Neural cell (in vitro differentiated cells): ENCODE measurements around the gene STARD10. TPM values are rescaled to one million over a fixed set of nuclear protein-coding genes. Genes with fewer than 3 reads are reported as not detected.

ENCODE experiments used
- H2AFZ ChIP-seq: fragments of 200-600, 300-800 bp; sonication (generic), shearing (Covaris generic); 2 replicates; pipeline ENCODE4 v1.6.0; 2014; ENCODE audit warnings: low read depth, mild to moderate bottlenecking, antibody characterized with exemption, low read length, moderate library complexity
- H3F3A ChIP-seq: fragments of 200-600 bp; shearing (Covaris generic); 2 replicates; pipeline ENCODE4 v1.6.1; 2016; ENCODE audit warnings: mild to moderate bottlenecking, moderate library complexity, mixed read lengths, antibody characterized with exemption, low read length; ENCODE audit not compliant: insufficient read depth, poor library complexity, severe bottlenecking
- H3K27ac ChIP-seq: fragments of 200-600, 300-800 bp; sonication (generic), shearing (Covaris generic); 2 replicates; pipeline ENCODE4 v1.5.1; 2014; ENCODE audit warnings: mild to moderate bottlenecking, low read length, moderate library complexity
- H3K27me3 ChIP-seq: fragments of 300-800, 200-600 bp; sonication (generic), shearing (Covaris generic); 2 replicates; pipeline ENCODE4 v1.6.0; 2014; ENCODE audit warnings: mild to moderate bottlenecking, low read depth, low read length, moderate library complexity; ENCODE audit not compliant: insufficient read depth
- H3K36me3 ChIP-seq: fragments of 300-800, 200-600 bp; sonication (generic), shearing (Covaris generic); 2 replicates; pipeline ENCODE4 v1.5.1; 2014; ENCODE audit warnings: mild to moderate bottlenecking, antibody characterized with exemption, low read length, moderate library complexity; ENCODE audit not compliant: insufficient read depth
- H3K4me2 ChIP-seq: fragments of 300-800, 200-600 bp; sonication (generic), shearing (Covaris generic); 2 replicates; pipeline ENCODE4 v1.6.0; 2014; ENCODE audit warnings: mild to moderate bottlenecking, low read length
- H3K4me3 ChIP-seq: fragments of 300-800, 200-600 bp; sonication (generic), shearing (Covaris generic); 2 replicates; pipeline ENCODE4 v1.5.1; 2014; ENCODE audit warnings: mild to moderate bottlenecking, low read length, moderate library complexity
- H3K79me2 ChIP-seq: fragments of 200-600 bp; shearing (Covaris generic); replicated peaks from 2 replicates; pipeline ENCODE4 v1.6.0; 2014; ENCODE audit warnings: mild to moderate bottlenecking, low read length, moderate library complexity; ENCODE audit not compliant: insufficient read depth
- H3K9ac ChIP-seq: fragments of 300-800, 200-600 bp; sonication (generic), shearing (Covaris generic); 2 replicates; pipeline ENCODE4 v1.6.1; 2016; ENCODE audit warnings: mild to moderate bottlenecking, low read length, mixed read lengths
- H3K9me2 ChIP-seq: fragments of 200-600 bp; shearing (Covaris generic); 2 replicates; pipeline ENCODE4 v1.6.1; 2016; ENCODE audit warnings: mild to moderate bottlenecking, low read length, mixed read lengths; ENCODE audit not compliant: insufficient read depth
- H3K9me3 ChIP-seq: fragments of 200-600, 300-800 bp; sonication (generic), shearing (Covaris generic); 2 replicates; pipeline ENCODE4 v1.6.1; 2016; ENCODE audit warnings: mild to moderate bottlenecking, mixed run types, low read length, moderate library complexity, mixed read lengths
- H4K20me1 ChIP-seq: fragments of 200-600 bp; shearing (Covaris generic); 2 replicates; pipeline ENCODE4 v1.6.1; 2016; ENCODE audit warnings: mild to moderate bottlenecking, mixed run types; ENCODE audit not compliant: insufficient read depth
- EP300 ChIP-seq: fragments of 450-650 bp; conservative IDR thresholded peaks from 2 replicates; pipeline ENCODE4 v1.6.1; 2014; ENCODE audit warnings: antibody characterized with exemption, mild to moderate bottlenecking, moderate library complexity; ENCODE audit not compliant: poor library complexity, severe bottlenecking
- EZH2 ChIP-seq: fragments of 200-600, 300-800 bp; shearing (Covaris generic), sonication (generic); IDR thresholded peaks from 2 replicates; pipeline ENCODE4 v1.6.1; 2014; ENCODE audit warnings: antibody characterized with exemption, low read length, borderline replicate concordance, mild to moderate bottlenecking; ENCODE audit not compliant: insufficient read depth, poor library complexity, severe bottlenecking
- MXI1 ChIP-seq: fragments of 450-650 bp; conservative IDR thresholded peaks from 2 replicates; pipeline ENCODE4 v1.6.1; 2014; ENCODE audit warnings: antibody characterized with exemption, mild to moderate bottlenecking; ENCODE audit not compliant: poor library complexity, severe bottlenecking
- POLR2AphosphoS5 ChIP-seq: IDR thresholded peaks from 2 replicates; pipeline ENCODE4 v1.6.1; 2012
- RAD21 ChIP-seq: fragments of 450-650 bp; conservative IDR thresholded peaks from 2 replicates; pipeline ENCODE4 v1.6.1; 2014; ENCODE audit warnings: antibody characterized with exemption, mild to moderate bottlenecking, moderate library complexity
- SMC3 ChIP-seq: fragments of 450-650 bp; conservative IDR thresholded peaks from 2 replicates; pipeline ENCODE4 v1.6.1; 2014; ENCODE audit warnings: antibody characterized with exemption, mild to moderate bottlenecking, moderate library complexity; ENCODE audit not compliant: poor library complexity
- TAF1 ChIP-seq: IDR thresholded peaks from 2 replicates; pipeline ENCODE4 v1.6.1; 2012; ENCODE audit warnings: low read depth
- polyA plus RNA-seq: library from polyadenylated mRNA; depleted of rRNA; stranded (reverse); fragments of >200 nt; gene quantifications from 2 replicates; pipeline ENCODE4 v1.2.3, GENCODE V29; 2014
- TF ChIP-seq, protein P1 (sequence below): IDR thresholded peaks from 2 replicates; pipeline ENCODE4 v1.6.1; 2012; ENCODE audit warnings: borderline replicate concordance
- TF ChIP-seq, protein P2 (sequence below): fragments of 450-650 bp; IDR thresholded peaks from 2 replicates; pipeline ENCODE4 v1.5.1; 2014; ENCODE audit warnings: antibody characterized with exemption, mild to moderate bottlenecking, moderate library complexity; ENCODE audit not compliant: poor library complexity, severe bottlenecking

Gene STARD10
- polyA plus RNA-seq, 1 donor from 2014 or later = 29.0 TPM

DNA sequence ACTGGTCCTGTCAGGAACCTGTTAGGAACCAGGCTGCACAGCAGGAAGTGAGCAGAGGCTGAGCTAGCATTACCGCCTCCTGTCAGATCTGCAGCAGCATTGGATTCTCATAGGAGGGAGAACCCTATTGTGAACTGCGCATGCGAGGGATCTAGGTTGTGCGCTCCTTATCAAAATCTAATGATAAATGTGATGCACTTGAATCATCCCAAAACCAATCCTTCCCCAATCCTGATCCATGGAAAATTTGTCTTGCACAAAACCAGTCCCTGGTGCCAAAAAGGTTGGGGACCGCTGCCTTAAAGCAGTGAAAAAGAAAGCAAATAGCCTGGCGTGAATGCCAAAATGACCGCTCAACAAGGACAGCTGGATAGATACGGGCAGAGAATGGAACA lies 39.7 kb downstream of the STARD10 start:
- no peaks in the 10 kb centered on the region for H3K27me3 ChIP-seq
- H3K9me3 ChIP-seq = no peaks in the 10 kb centered on the region
- H3K4me2 ChIP-seq = no peak overlapping the region
- H3K4me3 ChIP-seq = no peak overlapping the region
- no peaks in the 10 kb centered on the region for H3F3A ChIP-seq
- H4K20me1 ChIP-seq = no peaks in the 10 kb centered on the region
- no peak for TF ChIP-seq MXI1
- TF ChIP-seq EP300 = no peak
- TF ChIP-seq, protein P1, sequence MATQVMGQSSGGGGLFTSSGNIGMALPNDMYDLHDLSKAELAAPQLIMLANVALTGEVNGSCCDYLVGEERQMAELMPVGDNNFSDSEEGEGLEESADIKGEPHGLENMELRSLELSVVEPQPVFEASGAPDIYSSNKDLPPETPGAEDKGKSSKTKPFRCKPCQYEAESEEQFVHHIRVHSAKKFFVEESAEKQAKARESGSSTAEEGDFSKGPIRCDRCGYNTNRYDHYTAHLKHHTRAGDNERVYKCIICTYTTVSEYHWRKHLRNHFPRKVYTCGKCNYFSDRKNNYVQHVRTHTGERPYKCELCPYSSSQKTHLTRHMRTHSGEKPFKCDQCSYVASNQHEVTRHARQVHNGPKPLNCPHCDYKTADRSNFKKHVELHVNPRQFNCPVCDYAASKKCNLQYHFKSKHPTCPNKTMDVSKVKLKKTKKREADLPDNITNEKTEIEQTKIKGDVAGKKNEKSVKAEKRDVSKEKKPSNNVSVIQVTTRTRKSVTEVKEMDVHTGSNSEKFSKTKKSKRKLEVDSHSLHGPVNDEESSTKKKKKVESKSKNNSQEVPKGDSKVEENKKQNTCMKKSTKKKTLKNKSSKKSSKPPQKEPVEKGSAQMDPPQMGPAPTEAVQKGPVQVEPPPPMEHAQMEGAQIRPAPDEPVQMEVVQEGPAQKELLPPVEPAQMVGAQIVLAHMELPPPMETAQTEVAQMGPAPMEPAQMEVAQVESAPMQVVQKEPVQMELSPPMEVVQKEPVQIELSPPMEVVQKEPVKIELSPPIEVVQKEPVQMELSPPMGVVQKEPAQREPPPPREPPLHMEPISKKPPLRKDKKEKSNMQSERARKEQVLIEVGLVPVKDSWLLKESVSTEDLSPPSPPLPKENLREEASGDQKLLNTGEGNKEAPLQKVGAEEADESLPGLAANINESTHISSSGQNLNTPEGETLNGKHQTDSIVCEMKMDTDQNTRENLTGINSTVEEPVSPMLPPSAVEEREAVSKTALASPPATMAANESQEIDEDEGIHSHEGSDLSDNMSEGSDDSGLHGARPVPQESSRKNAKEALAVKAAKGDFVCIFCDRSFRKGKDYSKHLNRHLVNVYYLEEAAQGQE = no peak
- no peak for TF ChIP-seq SMC3
- TF ChIP-seq RAD21 = no peak
- TF ChIP-seq EZH2 = no peak
- no peak for TF ChIP-seq TAF1
- TF ChIP-seq, protein P2, sequence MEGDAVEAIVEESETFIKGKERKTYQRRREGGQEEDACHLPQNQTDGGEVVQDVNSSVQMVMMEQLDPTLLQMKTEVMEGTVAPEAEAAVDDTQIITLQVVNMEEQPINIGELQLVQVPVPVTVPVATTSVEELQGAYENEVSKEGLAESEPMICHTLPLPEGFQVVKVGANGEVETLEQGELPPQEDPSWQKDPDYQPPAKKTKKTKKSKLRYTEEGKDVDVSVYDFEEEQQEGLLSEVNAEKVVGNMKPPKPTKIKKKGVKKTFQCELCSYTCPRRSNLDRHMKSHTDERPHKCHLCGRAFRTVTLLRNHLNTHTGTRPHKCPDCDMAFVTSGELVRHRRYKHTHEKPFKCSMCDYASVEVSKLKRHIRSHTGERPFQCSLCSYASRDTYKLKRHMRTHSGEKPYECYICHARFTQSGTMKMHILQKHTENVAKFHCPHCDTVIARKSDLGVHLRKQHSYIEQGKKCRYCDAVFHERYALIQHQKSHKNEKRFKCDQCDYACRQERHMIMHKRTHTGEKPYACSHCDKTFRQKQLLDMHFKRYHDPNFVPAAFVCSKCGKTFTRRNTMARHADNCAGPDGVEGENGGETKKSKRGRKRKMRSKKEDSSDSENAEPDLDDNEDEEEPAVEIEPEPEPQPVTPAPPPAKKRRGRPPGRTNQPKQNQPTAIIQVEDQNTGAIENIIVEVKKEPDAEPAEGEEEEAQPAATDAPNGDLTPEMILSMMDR = no peak
- no peak for TF ChIP-seq POLR2AphosphoS5
- H3K36me3 ChIP-seq = no peaks in the 10 kb centered on the region
- no peak overlapping the region for H3K9ac ChIP-seq
- H3K27ac ChIP-seq = no peak overlapping the region
- no peaks in the 10 kb centered on the region for H3K9me2 ChIP-seq
- no peaks in the 10 kb centered on the region for H3K79me2 ChIP-seq
- H2AFZ ChIP-seq = no peak overlapping the region

DNA sequence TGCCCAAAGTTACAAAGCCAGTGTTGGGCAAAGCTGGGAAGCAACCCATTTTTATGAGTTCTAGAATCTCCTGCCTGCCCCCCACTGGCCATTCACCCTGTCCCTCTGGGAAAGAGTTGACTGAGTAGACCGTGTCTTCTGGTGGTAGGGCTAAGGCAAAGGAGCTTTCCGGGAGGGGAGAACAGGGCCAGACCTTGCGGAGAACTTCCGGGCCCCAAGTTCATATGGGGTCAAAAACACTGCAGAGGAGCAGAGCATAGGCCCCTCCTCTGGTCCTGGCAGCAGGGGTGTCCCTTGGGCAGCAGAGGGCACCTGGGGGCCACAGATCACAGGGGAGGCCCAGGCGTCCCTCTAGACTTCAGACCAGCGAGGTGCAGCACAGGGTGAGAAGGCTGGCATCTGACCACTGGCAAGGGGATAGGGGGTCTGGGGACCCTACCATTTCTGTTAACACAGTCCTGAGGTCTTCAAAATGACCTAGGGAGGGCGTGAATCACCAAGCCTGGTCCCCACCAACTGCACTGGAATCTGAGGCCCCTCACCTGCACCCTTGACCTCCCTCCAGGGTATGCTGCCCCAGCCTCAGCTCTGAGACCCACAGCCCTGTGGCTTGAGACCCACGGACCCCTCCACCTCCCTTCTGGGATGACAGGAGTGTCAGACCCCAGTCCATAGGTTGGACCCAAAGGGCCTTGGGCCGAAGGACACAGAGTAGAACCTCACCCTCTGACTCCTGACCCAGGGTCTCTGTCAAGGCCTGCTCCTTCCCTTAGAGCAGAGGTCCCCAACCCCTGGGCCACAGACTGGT lies 40.3 kb downstream of the STARD10 start:
- H3K9me3 ChIP-seq = no peaks in the 10 kb centered on the region
- no peaks in the 10 kb centered on the region for H3F3A ChIP-seq
- H3K4me3 ChIP-seq = no peak overlapping the region
- no peak overlapping the region for H2AFZ ChIP-seq
- H3K27ac ChIP-seq = no peak overlapping the region
- no peak overlapping the region for H3K9ac ChIP-seq
- H3K79me2 ChIP-seq = no peaks in the 10 kb centered on the region
- no peaks in the 10 kb centered on the region for H3K27me3 ChIP-seq
- H3K9me2 ChIP-seq = no peaks in the 10 kb centered on the region
- no peaks in the 10 kb centered on the region for H4K20me1 ChIP-seq
- H3K4me2 ChIP-seq = no peak overlapping the region
- no peak for TF ChIP-seq RAD21
- TF ChIP-seq TAF1 = no peak
- no peak for TF ChIP-seq SMC3
- TF ChIP-seq MXI1 = no peak
- TF ChIP-seq EZH2 = no peak
- TF ChIP-seq POLR2AphosphoS5 = no peak
- no peak for TF ChIP-seq EP300
- no peaks in the 10 kb centered on the region for H3K36me3 ChIP-seq
